Mesenchymal stem cell (in vitro differentiated cells and primary cell): Measurements from ENCODE around the gene NAA16.

Experiments
- DNase-seq: peaks from one replicate; pipeline ENCODE4 v3.0.0-alpha.2; 2013
- H2AFZ ChIP-seq: one replicate; pipeline ENCODE4 v1.6.1; 2013; ENCODE audit warnings: low read depth, mild to moderate bottlenecking, control low read depth, inconsistent platforms, low read length, moderate library complexity
- H2AK5ac ChIP-seq: 2 replicates; pipeline ENCODE4 v1.6.1; 2013; ENCODE audit warnings: low read length, moderate library complexity, mild to moderate bottlenecking, inconsistent platforms; ENCODE audit not compliant: severe bottlenecking
- H2BK120ac ChIP-seq: one replicate; pipeline ENCODE4 v1.6.1; 2013; ENCODE audit warnings: low read depth, mild to moderate bottlenecking, inconsistent platforms, low read length, moderate library complexity
- H2BK12ac ChIP-seq, 2 experiments: one replicate each; pipeline ENCODE4 v1.6.1; 2013; ENCODE audit warnings: inconsistent platforms in 2 of 2, low read length in 2 of 2, mild to moderate bottlenecking in 2 of 2, moderate library complexity in 2 of 2, control low read depth in 1 of 2
- H2BK15ac ChIP-seq: one replicate; pipeline ENCODE4 v1.6.1; 2013; ENCODE audit warnings: mild to moderate bottlenecking, low read depth, inconsistent platforms; ENCODE audit not compliant: poor library complexity, severe bottlenecking
- H2BK5ac ChIP-seq: 2 replicates; pipeline ENCODE4 v1.6.1; 2013; ENCODE audit warnings: low read depth, mild to moderate bottlenecking, low read length, control low read depth, inconsistent platforms; ENCODE audit not compliant: poor library complexity, severe bottlenecking
- H3K14ac ChIP-seq, 2 experiments: one replicate each; pipeline ENCODE4 v1.6.1; 2013; ENCODE audit warnings: inconsistent platforms in 2 of 2, low read length in 2 of 2, control low read depth in 1 of 2, mild to moderate bottlenecking in 1 of 2, moderate library complexity in 1 of 2
- H3K18ac ChIP-seq, 2 experiments: one replicate each; pipeline ENCODE4 v1.6.1; 2013; ENCODE audit warnings: inconsistent platforms in 2 of 2, low read length in 2 of 2, control low read depth in 1 of 2, low read depth in 1 of 2, mild to moderate bottlenecking in 1 of 2
- H3K23ac ChIP-seq, 2 experiments: one replicate each; pipeline ENCODE4 v1.6.1; 2013; ENCODE audit warnings: inconsistent platforms in 2 of 2, low read length in 2 of 2, mild to moderate bottlenecking in 2 of 2, moderate library complexity in 2 of 2, control low read depth in 1 of 2
- H3K27ac ChIP-seq: 2 replicates; pipeline ENCODE4 v1.5.1; 2013; ENCODE audit warnings: mild to moderate bottlenecking, moderate library complexity, low read length, control low read depth, inconsistent platforms; ENCODE audit not compliant: poor library complexity, severe bottlenecking
- H3K27me3 ChIP-seq, 2 experiments: 2 replicates each; pipeline versions ENCODE4 v1.6.1 to v1.7.0; 2013; ENCODE audit warnings: low read length in 2 of 2, mild to moderate bottlenecking in 2 of 2, moderate library complexity in 2 of 2, control low read depth in 1 of 2, inconsistent platforms in 1 of 2; ENCODE audit not compliant: control insufficient read depth in 1 of 2, insufficient read depth in 1 of 2
- H3K36me3 ChIP-seq, 2 experiments: 2 replicates each; pipeline versions ENCODE4 v1.6.1 to v1.7.0; 2013; ENCODE audit warnings: low read length in 2 of 2, control low read depth in 1 of 2, inconsistent platforms in 1 of 2, low read depth in 1 of 2, mild to moderate bottlenecking in 1 of 2; ENCODE audit not compliant: insufficient read depth in 2 of 2, control insufficient read depth in 1 of 2
- H3K4ac ChIP-seq, 2 experiments: one replicate each; pipeline ENCODE4 v1.6.1; 2013; ENCODE audit warnings: inconsistent platforms in 2 of 2, low read length in 2 of 2, mild to moderate bottlenecking in 2 of 2, moderate library complexity in 2 of 2, control low read depth in 1 of 2, low read depth in 1 of 2
- H3K4me1 ChIP-seq: 2 replicates; pipeline ENCODE4 v1.6.1; 2013; ENCODE audit warnings: low read depth, low read length, control low read depth; ENCODE audit not compliant: control insufficient read depth, insufficient read depth
- H3K4me2 ChIP-seq: 2 replicates; pipeline ENCODE4 v1.6.1; 2013; ENCODE audit warnings: low read length, mild to moderate bottlenecking, inconsistent platforms; ENCODE audit not compliant: poor library complexity, severe bottlenecking
- H3K4me3 ChIP-seq, 2 experiments: 2 replicates each; pipeline versions ENCODE4 v1.5.1 to v1.7.0; 2013; ENCODE audit warnings: low read length in 2 of 2, mild to moderate bottlenecking in 2 of 2, control low read depth in 1 of 2, low read depth in 1 of 2; ENCODE audit not compliant: insufficient read depth in 1 of 2
- H3K79me1 ChIP-seq: replicated peaks from 2 replicates; pipeline ENCODE4 v1.6.1; 2013; ENCODE audit warnings: mild to moderate bottlenecking, control low read depth, low read length, inconsistent platforms; ENCODE audit not compliant: poor library complexity, severe bottlenecking
- H3K9ac ChIP-seq: 2 replicates; pipeline ENCODE4 v1.7.0; 2013; ENCODE audit warnings: mild to moderate bottlenecking, low read length, moderate library complexity
- H3K9me3 ChIP-seq: 2 replicates; pipeline ENCODE4 v1.7.0; 2013; ENCODE audit warnings: mild to moderate bottlenecking, low read length; ENCODE audit not compliant: control insufficient read depth
- H4K8ac ChIP-seq: one replicate; pipeline ENCODE4 v1.6.1; 2013; ENCODE audit warnings: inconsistent platforms, mild to moderate bottlenecking, low read length, moderate library complexity
- H4K91ac ChIP-seq: one replicate; pipeline ENCODE4 v1.6.1; 2013; ENCODE audit warnings: mild to moderate bottlenecking, low read length, inconsistent platforms
- WGBS: methylation state at CpG from one replicate; pipeline ENCODE4 v1.1.7; 2013; ENCODE audit warnings: mixed read lengths; 5-methylcytosine and 5-hydroxymethylcytosine counted together

Gene NAA16

DNA sequence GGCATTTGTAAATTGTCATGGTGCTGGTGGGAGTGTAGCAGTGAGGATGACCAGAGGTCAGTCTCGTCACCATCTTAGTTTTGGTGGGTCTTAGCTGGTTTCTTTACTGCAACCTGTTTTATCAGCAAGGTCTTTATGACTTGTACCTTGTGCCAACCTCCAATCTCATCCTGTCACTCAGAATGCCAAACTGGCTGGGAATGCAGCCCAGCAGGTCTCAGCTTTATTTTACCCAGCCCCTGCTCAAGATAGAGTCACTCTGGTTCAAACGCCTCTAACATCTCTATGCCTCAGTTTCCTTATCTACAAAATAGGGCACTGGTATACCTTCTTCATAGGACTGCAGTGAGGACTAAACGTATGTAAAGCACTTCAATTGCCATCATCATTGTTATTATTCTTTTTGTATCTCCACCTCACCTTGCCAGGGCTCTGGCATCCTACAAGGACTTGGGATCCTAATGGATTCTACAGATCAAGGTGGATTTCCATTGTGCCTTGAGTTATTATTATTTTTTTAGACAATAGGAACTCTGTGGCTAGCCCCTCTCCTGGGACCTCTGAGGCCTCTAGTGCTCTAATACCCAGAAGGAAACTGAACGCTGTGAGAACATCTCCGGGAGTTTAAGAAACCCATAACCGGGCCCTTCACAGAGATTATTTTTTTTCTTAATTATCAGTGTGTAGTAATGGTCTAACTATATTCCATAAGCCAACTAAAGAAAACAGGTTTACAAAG is 77.2 kb downstream of the NAA16 start:
- Histone ChIP-seq H3K36me3 (no peaks in the 10 kb centered on the region), H3K4me1 (no peaks in the 10 kb centered on the region), H2BK120ac (no peak overlapping the region), H3K79me1 (no peaks in the 10 kb centered on the region), H3K4me3 (no peak overlapping the region), H3K4me2 (no peak overlapping the region), H3K4ac (no peak overlapping the region), H2AFZ (no peak overlapping the region), H3K27me3 (no peaks in the 10 kb centered on the region), H3K9me3 (no peaks in the 10 kb centered on the region), H3K18ac (no peak overlapping the region), H2BK15ac (no peak overlapping the region), H2BK5ac (no peak overlapping the region), H4K8ac (no peak overlapping the region), H3K23ac (no peak overlapping the region), H3K27ac (no peak overlapping the region), H2AK5ac (no peak overlapping the region), H2BK12ac (no peak overlapping the region), H3K14ac (no peak overlapping the region), H4K91ac (no peak overlapping the region), H3K9ac (no peak overlapping the region)
- DNase-seq, result no peak
- 91% methylated on average over 5 of the region's 6 CpGs for WGBS

DNA sequence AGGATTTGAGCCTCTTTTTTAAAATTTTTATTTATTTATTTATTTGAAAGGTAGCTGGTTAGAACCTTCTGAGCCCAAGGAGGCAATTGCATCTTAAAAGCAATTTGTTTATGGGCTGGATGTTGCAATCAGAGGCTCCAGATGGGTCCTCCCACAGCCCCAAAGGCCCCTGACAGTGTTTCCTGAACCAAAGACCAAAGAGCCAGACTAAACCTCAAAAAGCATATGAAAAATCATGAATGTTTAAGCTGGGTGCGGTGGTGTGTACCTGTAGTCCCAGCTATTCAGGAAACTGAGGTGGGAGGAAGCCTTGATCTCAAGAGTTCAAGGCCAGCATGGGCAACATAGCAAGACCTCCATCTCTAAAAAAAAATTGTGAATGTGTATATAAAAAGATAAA is 78.5 kb downstream of the NAA16 start:
- no peak for DNase-seq
- Histone ChIP-seq H3K4me2 (no peak overlapping the region), H3K4me3 (no peak overlapping the region), H3K9ac (no peak overlapping the region), H3K23ac (no peak overlapping the region), H3K27me3 (no peaks in the 10 kb centered on the region), H3K79me1 (no peaks in the 10 kb centered on the region), H2BK5ac (no peak overlapping the region), H3K36me3 (no peaks in the 10 kb centered on the region), H3K18ac (no peak overlapping the region), H2AK5ac (no peak overlapping the region), H3K4ac (no peak overlapping the region), H2BK12ac (no peak overlapping the region), H2BK15ac (no peak overlapping the region), H4K91ac (no peak overlapping the region), H3K14ac (no peak overlapping the region), H4K8ac (no peak overlapping the region), H2BK120ac (no peak overlapping the region), H2AFZ (no peak overlapping the region), H3K4me1 (no peaks in the 10 kb centered on the region), H3K27ac (no peak overlapping the region), H3K9me3 (peaks cover 4% of the 10 kb centered on the region)
- WGBS, result 78% methylated on average over 1 of the region's 1 CpG

DNA sequence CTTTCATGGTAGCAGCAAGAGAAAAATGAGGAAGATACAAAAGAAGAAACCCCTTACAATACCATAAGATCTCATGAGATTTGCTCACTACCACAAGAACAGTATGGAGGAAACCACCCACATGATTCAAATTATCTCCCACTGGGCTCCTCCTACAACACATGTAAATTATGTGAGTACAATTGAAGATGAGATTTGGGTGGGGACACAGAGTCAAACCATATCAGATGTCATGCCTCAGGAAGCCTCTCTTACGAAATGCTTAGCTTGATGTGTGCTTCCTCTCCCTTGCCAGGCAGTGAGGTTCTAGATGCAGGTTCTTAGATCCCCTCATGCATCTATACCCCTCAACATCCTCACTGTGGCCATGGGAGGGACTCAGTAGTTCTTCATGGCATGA is 83.1 kb downstream of the NAA16 start:
- no peak overlapping the region for H2AFZ ChIP-seq
- no peak overlapping the region for H2BK15ac ChIP-seq
- H2BK5ac ChIP-seq, result no peak overlapping the region
- H4K91ac ChIP-seq, result no peak overlapping the region
- no peak overlapping the region for H3K14ac ChIP-seq
- no peak overlapping the region for H2AK5ac ChIP-seq
- no peak overlapping the region for H3K4ac ChIP-seq
- no peak overlapping the region for H3K27ac ChIP-seq
- no peaks in the 10 kb centered on the region for H3K36me3 ChIP-seq
- no peak overlapping the region for H3K18ac ChIP-seq
- H3K27me3 ChIP-seq, result no peaks in the 10 kb centered on the region
- H3K4me3 ChIP-seq, result no peak overlapping the region
- H3K4me2 ChIP-seq, result no peak overlapping the region
- WGBS, result 100% methylated on average over 1 of the region's 1 CpG
- H4K8ac ChIP-seq, result no peak overlapping the region
- H3K79me1 ChIP-seq, result no peaks in the 10 kb centered on the region
- H2BK120ac ChIP-seq, result no peak overlapping the region
- H3K9ac ChIP-seq, result no peak overlapping the region
- no peak for DNase-seq
- H3K4me1 ChIP-seq, result no peaks in the 10 kb centered on the region
- no peak overlapping the region for H3K23ac ChIP-seq
- no peak overlapping the region for H2BK12ac ChIP-seq
- H3K9me3 ChIP-seq, result peaks cover 4% of the 10 kb centered on the region

DNA sequence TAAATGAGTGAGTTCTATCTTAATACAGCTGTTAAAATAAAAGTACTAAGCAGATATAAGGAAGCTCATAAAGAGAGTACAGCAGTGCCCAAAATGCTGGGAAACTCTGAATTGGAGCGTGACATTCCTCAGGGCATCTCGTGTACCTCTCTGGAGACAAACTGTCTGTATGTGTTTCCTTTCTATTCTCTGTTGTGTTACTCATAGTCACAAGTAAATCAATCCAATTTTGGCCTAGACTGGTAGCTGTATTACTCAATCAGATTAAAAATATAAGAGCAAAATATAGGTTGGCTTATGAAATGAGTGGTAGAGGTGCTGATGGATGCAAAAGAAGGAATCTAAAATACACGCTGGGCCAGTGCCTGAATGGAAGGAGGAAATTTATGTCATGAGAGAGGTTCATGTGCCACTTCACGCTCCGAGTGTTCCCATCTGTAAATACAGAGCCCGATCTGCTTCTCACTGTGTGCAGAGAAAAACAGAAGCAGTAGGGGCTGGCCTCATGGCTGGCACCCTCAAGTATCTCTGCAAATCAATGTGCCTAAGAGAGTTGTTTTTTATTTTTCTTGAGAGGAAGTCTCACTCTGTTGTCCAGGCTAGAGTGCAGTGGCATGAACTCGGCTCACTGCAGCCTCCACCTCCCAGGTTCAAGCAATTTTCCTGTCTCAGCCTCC is 87.6 kb downstream of the NAA16 start:
- no peak overlapping the region for H2BK15ac ChIP-seq
- no peak overlapping the region for H4K8ac ChIP-seq
- no peak overlapping the region for H2BK12ac ChIP-seq
- no peaks in the 10 kb centered on the region for H3K36me3 ChIP-seq
- H3K79me1 ChIP-seq, result no peaks in the 10 kb centered on the region
- no peak overlapping the region for H3K23ac ChIP-seq
- no peak overlapping the region for H3K4ac ChIP-seq
- H4K91ac ChIP-seq, result no peak overlapping the region
- no peak overlapping the region for H3K27ac ChIP-seq
- H3K27me3 ChIP-seq, result no peaks in the 10 kb centered on the region
- peaks cover 4% of the 10 kb centered on the region for H3K9me3 ChIP-seq
- no peak overlapping the region for H3K18ac ChIP-seq
- no peak overlapping the region for H3K4me3 ChIP-seq
- peak overlapping the region; percentile 49 for H3K9ac ChIP-seq
- H2AK5ac ChIP-seq, result no peak overlapping the region
- no peak overlapping the region for H2AFZ ChIP-seq
- WGBS, result 86% methylated on average over 7 of the region's 7 CpGs
- no peak overlapping the region for H3K14ac ChIP-seq
- H2BK120ac ChIP-seq, result no peak overlapping the region
- no peak overlapping the region for H3K4me2 ChIP-seq
- no peak for DNase-seq
- H2BK5ac ChIP-seq, result no peak overlapping the region
- no peaks in the 10 kb centered on the region for H3K4me1 ChIP-seq
